Stimulated activated naive CD8-positive, alpha-beta T cell treated with anti-CD3 and anti-CD28 coated beads, Interleukin-15, Interleukin-2, amounts not matched to agents 100 U/mL and 50 U/mL, for 24 hours (primary cell): ENCODE measurements around the gene MMP28.
A peak's percentile ranks its signal among the peaks of the same experiment; 100 is the strongest.

Experiments used
- ATAC-seq: fragments of 150-1000 bp; cut with Tn5 transposase; one replicate; pipeline ENCODE4 v1.10.0; 2021
- DNase-seq: peaks from one replicate; pipeline ENCODE4 v3.0.0; 2021

The MMP28 gene

DNA sequence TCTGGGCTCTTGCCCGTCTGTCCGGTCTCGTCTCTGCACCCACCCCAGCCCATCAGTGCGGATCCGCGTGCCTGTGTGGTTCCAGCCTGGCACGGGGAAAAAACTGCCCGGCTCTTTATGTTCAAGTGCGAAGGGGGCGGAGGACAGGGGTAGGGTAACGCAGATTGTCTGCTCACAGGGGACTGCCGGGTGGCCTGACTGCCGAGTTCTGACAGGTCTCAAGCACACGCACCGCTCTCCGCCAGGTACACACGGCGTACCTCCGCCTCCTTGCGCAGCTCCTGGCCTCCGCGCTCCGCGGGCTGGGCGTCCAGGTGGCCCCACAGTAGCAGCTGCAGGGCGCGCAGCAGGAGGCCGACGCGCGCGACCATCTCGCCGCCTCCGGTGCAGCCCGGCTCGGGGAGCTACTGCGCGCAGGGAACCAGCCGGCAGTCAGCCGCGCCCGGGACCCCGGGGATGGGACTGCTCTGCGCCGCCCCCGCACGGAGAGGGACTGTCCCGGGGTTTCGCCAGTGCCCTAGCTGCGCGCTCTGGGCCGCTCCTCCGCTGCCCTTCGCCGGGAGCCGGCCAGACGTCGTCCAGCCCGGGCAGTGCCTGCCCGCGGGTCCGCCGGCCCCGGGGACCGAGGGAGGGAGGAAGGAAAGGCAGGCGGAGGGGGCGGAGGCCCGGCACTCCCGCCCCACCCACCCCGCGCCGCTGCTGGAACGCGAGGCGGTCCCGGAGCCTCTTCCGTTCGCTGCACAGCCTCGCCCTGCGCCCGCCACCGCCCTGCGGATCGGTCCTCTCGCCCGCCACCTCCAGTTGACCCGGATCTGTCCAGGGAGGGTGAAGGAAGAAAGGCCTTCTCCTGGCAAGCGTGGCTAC is at the start of gene MMP28:
TSS of gene MMP28 (minus strand) at position 635 of the 864 bp plus-strand sequence. CDS start at position 371, 264 bp downstream.
- DNase-seq (peak; percentile 61), ATAC-seq (peak; percentile 74)

DNA sequence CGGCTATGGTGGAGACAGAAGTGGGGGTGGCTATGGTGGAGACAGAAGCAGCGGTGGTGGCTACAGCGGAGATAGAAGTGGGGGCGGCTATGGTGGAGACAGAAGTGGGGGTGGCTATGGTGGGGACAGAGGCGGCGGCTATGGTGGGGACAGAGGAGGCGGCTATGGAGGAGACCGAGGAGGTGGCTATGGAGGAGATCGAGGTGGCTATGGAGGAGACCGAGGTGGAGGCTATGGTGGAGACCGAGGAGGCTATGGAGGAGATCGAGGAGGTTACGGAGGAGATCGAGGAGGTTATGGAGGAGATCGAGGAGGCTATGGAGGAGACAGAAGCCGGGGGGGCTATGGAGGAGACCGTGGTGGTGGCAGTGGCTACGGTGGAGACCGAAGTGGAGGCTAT is 49.1 kb upstream of the MMP28 start:
- ATAC-seq (no peak), DNase-seq (no peak)

DNA sequence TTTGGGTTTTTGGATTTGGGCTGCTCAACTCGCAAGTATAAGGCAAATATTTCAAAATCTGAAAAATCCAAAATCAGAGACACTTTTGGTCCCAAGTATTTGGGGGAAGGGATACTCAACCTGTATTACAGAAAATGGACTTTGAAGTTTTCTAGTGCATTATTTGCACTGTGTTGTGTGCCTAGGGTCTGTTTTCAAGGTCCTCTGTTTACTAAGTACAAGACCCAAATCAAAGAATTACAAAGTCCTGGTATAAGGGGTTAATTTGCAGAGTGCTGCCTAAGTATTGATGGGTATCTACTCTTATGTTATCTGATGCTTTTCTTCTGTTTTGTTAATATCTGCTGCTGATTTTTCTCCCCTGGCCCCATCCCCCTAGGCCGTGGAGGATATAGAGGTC is 48.3 kb upstream of the MMP28 start:
- no peak for ATAC-seq

DNA sequence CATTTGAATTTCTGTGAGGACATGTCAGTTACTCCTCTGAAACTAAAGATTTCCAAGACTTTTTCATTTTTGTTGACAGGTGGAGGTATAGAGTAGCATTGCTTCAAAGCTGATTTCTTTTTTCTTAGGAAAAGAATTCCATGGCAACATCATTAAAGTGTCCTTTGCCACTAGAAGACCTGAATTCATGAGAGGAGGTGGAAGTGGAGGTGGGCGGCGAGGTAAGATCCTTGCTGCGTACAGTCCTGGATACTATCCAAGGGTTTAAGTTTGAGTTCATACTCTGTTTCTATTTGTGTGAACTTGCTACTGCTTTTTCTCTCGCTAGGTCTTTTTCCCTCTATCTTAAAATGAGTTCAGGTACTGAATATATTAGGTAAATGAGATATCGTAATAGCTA is 46.8 kb upstream of the MMP28 start:
- ATAC-seq = no peak
- no peak for DNase-seq

More for the DNA sequence above, 48.3 kb upstream of the MMP28 start:
- no peak for DNase-seq

- ATAC-seq (no peak), DNase-seq (no peak)
These were observed 46.1 kb upstream of the MMP28 start for GRCh38 chr17:35841505-35841904.

DNA sequence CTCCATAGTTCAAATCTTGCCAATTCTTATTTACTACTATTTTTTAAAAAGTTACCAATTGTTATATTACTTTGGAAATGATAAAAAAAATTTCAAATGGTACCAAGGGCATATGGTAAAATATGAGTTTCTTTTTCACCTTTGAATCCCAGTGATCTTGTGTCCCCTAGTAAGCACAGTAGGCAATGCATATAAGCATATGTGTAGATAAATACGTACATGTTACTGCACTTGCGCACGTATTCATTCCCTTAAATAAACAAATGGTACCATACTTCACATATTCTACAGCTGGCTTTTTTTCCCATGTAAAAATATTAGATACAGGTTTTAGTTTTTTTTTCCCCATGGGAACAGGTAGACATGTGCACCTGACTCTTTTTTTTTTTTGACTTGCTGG is 45.7 kb upstream of the MMP28 start:
- ATAC-seq = no peak
- no peak for DNase-seq

- ATAC-seq (no peak), DNase-seq (no peak)
These were observed 29.8 kb upstream of the MMP28 start for GRCh38 chr17:35825206-35825605.

GRCh38 chr17:35821308-35821707 is 25.9 kb upstream of the MMP28 start:
- ATAC-seq = no peak
- DNase-seq = no peak

- ATAC-seq (no peak), DNase-seq (no peak)
These were observed 24.0 kb upstream of the MMP28 start for GRCh38 chr17:35819455-35819854.

DNA sequence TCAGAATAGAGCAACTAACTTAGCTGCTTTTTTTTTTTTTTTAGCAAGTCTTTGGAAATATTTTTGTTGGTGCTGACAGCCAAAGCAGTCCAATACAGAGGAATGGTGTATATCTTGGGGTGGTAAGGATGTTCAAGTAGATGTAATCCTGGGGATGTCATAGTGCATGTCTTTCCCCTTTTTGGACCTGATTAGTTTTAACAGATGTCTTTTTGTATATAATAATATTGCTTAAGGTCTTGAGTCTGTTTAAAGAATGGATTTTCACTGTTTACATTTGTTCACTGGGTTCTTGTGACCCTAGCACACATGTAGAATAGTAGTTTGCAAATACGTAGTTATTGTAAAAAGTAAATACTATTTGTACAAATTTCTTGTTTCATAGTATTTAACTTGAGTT is 21.8 kb upstream of the MMP28 start:
- ATAC-seq (no peak), DNase-seq (no peak)

GRCh38 chr17:35816723-35817122 is 21.3 kb upstream of the MMP28 start:
- ATAC-seq (no peak), DNase-seq (no peak)

DNA sequence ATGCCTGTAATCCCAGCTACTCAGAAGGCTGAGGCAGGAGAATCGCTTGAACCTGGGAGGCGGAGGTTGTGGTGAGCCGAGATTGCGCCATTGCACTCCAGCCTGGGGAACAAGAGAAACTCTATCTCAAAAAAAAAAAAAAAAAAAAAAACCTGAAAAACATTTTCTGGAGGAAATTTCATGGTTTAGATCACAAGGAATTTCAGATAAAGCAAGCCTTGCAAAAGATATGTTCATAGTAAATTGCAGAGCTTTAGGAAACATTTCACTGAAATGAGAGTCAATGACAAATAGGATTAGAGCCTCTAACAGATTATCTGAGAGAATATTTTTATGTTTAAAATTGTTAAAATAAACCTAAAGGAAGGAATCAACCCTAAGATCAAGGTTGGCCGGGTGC is 17.0 kb upstream of the MMP28 start:
- DNase-seq = no peak

GRCh38 chr17:35811759-35812158 is 16.3 kb upstream of the MMP28 start:
- no peak for DNase-seq
- ATAC-seq = no peak

More for the DNA sequence above, 17.0 kb upstream of the MMP28 start:
- ATAC-seq = no peak

- ATAC-seq (no peak), DNase-seq (no peak)
These were observed 14.5 kb upstream of the MMP28 start for GRCh38 chr17:35809855-35810461.

GRCh38 chr17:35808962-35809854 is 13.8 kb upstream of the MMP28 start, which contains the start of gene TAF15:
Gene TAF15, plus strand, starts transcription at chr17:35809484. Its CDS starts 86 bp downstream, at chr17:35809570.
- peak; percentile 95 for ATAC-seq
- DNase-seq = peak; percentile 95

GRCh38 chr17:35808240-35808961 is 13.0 kb upstream of the MMP28 start:
- DNase-seq = no peak

GRCh38 chr17:35807371-35808144 is 12.1 kb upstream of the MMP28 start:
- DNase-seq = no peak

More at GRCh38 chr17:35808240-35808961, 13.0 kb upstream of the MMP28 start:
- ATAC-seq = no peak

GRCh38 chr17:35804658-35805192 is 9.3 kb upstream of the MMP28 start:
- DNase-seq (no peak), ATAC-seq (peak; percentile 51)

More at GRCh38 chr17:35807371-35808144, 12.1 kb upstream of the MMP28 start:
- ATAC-seq = no peak

- no peak for DNase-seq
- no peak for ATAC-seq
These were observed 6.3 kb upstream of the MMP28 start for GRCh38 chr17:35801583-35802224.

- ATAC-seq = no peak
- DNase-seq = no peak
These were observed 4.5 kb upstream of the MMP28 start for GRCh38 chr17:35799942-35800341.
